Kidney (tissue), 14 donors: ENCODE measurements around the gene HDAC9. TPM values are rescaled to one million over a fixed set of nuclear protein-coding genes. Genes with fewer than 3 reads are reported as not detected.

Experiments
- DNase-seq, 5 donors: peaks; one replicate each; pipeline ENCODE4 v3.0.0-alpha.2; 2013 to 2020
- FAIRE-seq: peaks from 2 replicates; lab custom pipeline; 2012; peaks lifted over from hg19 to GRCh38; lab: Jason Lieb, UNC
- H3K27ac ChIP-seq, 2 donors: one replicate each; pipeline ENCODE4 v1.7.0; 2013; ENCODE audit warnings: low read depth in 2 of 2, low read length in 2 of 2, inconsistent platforms in 1 of 2
- H3K27me3 ChIP-seq: one replicate; pipeline ENCODE4 v1.7.1; 2013; ENCODE audit warnings: low read length, inconsistent platforms; ENCODE audit not compliant: control insufficient read depth, insufficient read depth
- H3K36me3 ChIP-seq, 3 donors: one replicate each; pipeline versions ENCODE4 v1.7.0 to v1.7.1; 2013; ENCODE audit warnings: low read length in 3 of 3, control low read depth in 1 of 3, inconsistent platforms in 1 of 3; ENCODE audit not compliant: insufficient read depth in 3 of 3, control insufficient read depth in 2 of 3
- H3K4me1 ChIP-seq, 3 donors: one replicate each; pipeline versions ENCODE4 v1.7.0 to v1.7.1; 2013; ENCODE audit warnings: low read length in 3 of 3, inconsistent platforms in 1 of 3, low read depth in 1 of 3; ENCODE audit not compliant: control insufficient read depth in 2 of 3, insufficient read depth in 2 of 3
- H3K4me3 ChIP-seq, 3 donors: one replicate each; pipeline versions ENCODE4 v1.7.0 to v1.8.1; 2013; ENCODE audit warnings: low read length in 3 of 3, control low read depth in 1 of 3, inconsistent platforms in 1 of 3
- H3K9ac ChIP-seq, 3 donors: one replicate each; pipeline versions ENCODE4 v1.7.0 to v1.7.1; 2013; ENCODE audit warnings: low read length in 3 of 3, control low read depth in 1 of 3, inconsistent platforms in 1 of 3
- H3K9me3 ChIP-seq, 3 donors: one replicate each; pipeline versions ENCODE4 v1.7.0 to v1.7.1; 2013; ENCODE audit warnings: low read length in 3 of 3, control low read depth in 1 of 3, inconsistent platforms in 1 of 3; ENCODE audit not compliant: control insufficient read depth in 2 of 3, insufficient read depth in 1 of 3
- CTCF ChIP-seq: IDR thresholded peaks from 3 replicates; pipeline ENCODE4 v1.5.1; 2012; ENCODE audit warnings: mild to moderate bottlenecking, moderate library complexity, borderline replicate concordance; ENCODE audit not compliant: insufficient read depth; ENCODE audit errors: extremely low read depth
- intact Hi-C: fragments of 100-400 bp; cut with DNase I; formaldehyde crosslinking; loops from one replicate; pipeline ENCODE4 v1.11.1; 2022
- polyA plus RNA-seq: library from polyadenylated mRNA; stranded (reverse); fragments of 350-450 nt; fragmentation: Illumina TruSeq; extraction: RNeasy Lipid Tissue Mini Kit (QIAGEN cat#74804); gene quantifications from one replicate; pipeline ENCODE4 v1.2.3, GENCODE V29; 2014; ENCODE audit warnings: low read depth, low replicate concordance; ENCODE audit not compliant: insufficient read depth
- total RNA-seq: library from RNA; stranded (reverse); fragmentation: NEBNext Ultra II Directional; extraction: Animal tissue kit (Norgen Biotek cat#: 25700); gene quantifications from one replicate; pipeline ENCODE4 v1.2.1, GENCODE V29; 2021
- donor health status: control.
- donor health status: control.
- donor health status: control.
- donor health status: control.
- donor health status: control.
- donor health status: DM: yes; HTN: yes; CAD: no.
- donor health status: Normal renal cell carcinoma (clear cell type).

The HDAC9 gene
- total and polyA plus RNA-seq, 2 donors from 2014 or later, result 2.1 to 22.1 TPM

DNA sequence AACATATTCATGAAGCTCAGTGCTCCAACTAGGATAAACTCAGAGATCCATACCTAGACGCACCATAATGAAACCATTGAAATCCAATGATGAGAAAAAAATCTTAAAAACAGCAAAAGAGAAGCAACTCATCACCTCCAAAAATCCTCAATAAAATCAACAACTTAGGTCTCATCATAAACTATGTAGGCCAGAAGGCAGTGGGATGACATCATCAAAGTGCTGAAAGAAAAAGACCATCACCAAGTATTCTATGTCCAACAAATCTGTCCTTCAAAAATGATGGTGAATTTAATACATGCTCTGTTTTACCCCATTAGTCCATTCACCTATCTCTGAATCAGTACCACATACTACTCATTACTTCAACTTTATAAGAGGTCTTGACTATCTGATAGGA is 304.4 kb downstream of the HDAC9 start:
- TF ChIP-seq CTCF, result no peak
- Histone ChIP-seq H3K4me1 (no peaks in the 10 kb centered on the region), H3K36me3 (no peaks in the 10 kb centered on the region), H3K4me3 (no peak overlapping the region), H3K27me3 (no peaks in the 10 kb centered on the region), H3K9me3 (no peaks in the 10 kb centered on the region), H3K9ac (no peak overlapping the region), H3K27ac (no peak overlapping the region)
- no peak for FAIRE-seq
- intact Hi-C loops, result no loop called here
- DNase-seq, result no peak

DNA sequence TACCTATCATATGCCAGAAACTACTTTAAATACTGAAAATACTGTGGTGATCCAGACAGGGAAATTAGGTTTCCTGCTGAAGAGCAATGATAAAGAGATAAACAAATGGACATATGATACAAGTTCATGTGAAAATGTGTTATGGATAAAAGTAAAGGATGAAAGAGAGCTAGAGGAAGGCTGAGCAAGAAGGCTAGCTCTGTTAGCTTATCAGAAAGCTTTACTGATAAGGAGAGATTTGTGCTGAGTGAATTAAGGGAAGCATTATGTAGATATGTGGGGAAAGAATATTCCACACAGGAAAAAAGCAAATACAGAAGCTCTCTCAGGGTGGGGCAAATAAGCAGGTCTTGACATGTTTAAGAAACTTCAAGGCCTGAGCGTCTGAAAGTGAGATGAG is 308.4 kb downstream of the HDAC9 start:
- no peak overlapping the region for H3K4me3 ChIP-seq
- H3K27me3 ChIP-seq, result no peaks in the 10 kb centered on the region
- no peak for FAIRE-seq
- no peak overlapping the region for H3K27ac ChIP-seq
- no peak for DNase-seq
- H3K4me1 ChIP-seq, result no peaks in the 10 kb centered on the region
- no peaks in the 10 kb centered on the region for H3K9me3 ChIP-seq
- intact Hi-C loops, result no loop called here
- H3K36me3 ChIP-seq, result no peaks in the 10 kb centered on the region
- no peak overlapping the region for H3K9ac ChIP-seq
- TF ChIP-seq CTCF, result no peak

- H3K27ac ChIP-seq, result no peak overlapping the region
- no peak for DNase-seq
- TF ChIP-seq CTCF, result no peak
- FAIRE-seq, result no peak
- no peak overlapping the region for H3K4me3 ChIP-seq
- H3K36me3 ChIP-seq, result no peaks in the 10 kb centered on the region
- no peaks in the 10 kb centered on the region for H3K4me1 ChIP-seq
- no peaks in the 10 kb centered on the region for H3K9me3 ChIP-seq
- H3K9ac ChIP-seq, result no peak overlapping the region
- intact Hi-C loops, result no loop called here
- no peaks in the 10 kb centered on the region for H3K27me3 ChIP-seq
Observed at GRCh38 chr7:18806177-18806576, 310.6 kb downstream of the HDAC9 start.

DNA sequence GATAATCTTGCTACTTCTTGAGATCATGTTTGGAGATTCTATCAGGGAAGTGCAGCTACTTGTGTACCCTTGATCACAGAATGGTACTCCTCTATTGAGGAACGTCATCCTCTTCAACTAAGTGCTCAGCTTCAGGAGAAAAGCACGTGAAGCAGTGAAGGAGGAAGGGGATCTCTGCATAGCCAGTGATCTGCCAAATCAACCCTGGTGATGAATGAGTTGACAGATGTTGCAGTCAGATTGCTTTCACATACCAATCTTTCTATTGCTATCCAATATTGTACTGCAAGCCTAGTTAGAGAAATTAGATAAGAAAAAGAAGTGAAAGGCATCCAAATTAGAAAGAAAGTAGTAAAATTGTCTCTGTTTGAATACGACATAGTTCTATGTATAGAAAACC is 312.5 kb downstream of the HDAC9 start:
- Histone ChIP-seq H3K4me3 (no peak overlapping the region), H3K9me3 (peaks cover 0 to 2% (median 0%) of the 10 kb centered on the region in 3 donors), H3K36me3 (no peaks in the 10 kb centered on the region), H3K4me1 (no peaks in the 10 kb centered on the region), H3K27ac (no peak overlapping the region), H3K27me3 (no peaks in the 10 kb centered on the region), H3K9ac (no peak overlapping the region)
- TF ChIP-seq CTCF, result no peak
- DNase-seq, result no peak
- intact Hi-C loops, result no loop called here
- no peak for FAIRE-seq
